ENCODE data around the gene FAM171A1.

DNA sequence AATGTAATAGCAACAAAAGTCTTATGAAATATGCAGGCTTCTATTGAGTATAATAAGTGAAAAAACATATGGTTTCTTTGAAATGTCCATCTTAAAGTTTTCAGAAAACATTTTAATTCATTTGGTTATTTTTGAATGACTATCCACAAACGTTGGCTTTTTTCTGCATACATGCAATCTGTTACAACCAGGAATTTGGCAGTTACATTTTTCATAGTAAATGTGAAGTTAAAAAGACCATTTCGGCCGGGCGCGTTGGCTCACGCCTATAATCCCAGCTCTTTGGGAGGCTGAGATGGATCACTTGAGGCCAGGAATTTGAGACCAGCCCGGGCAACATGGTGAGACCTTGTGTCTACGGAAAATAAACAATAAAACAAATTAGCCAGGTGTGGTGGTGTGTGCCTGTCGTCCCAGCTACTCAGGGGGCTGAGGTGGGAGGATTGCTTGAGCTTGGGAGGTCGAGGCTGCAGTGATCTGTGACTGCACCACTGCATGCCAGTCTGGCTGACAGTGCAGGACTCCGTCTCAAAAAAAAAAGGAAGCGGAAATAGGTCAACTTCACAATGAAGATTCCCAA lies 128.7 kb downstream of the FAM171A1 start:
- TF ChIP-seq POLR2AphosphoS5 (IDR thresholded peaks at IDR 0.05; ENCODE audit: low read depth, low read length) (no peak), POLR2A (IDR thresholded peaks at IDR 0.05; ENCODE audit: low read depth, low read length) (no peak), TAF1 (IDR thresholded peaks at IDR 0.05; ENCODE audit: low read depth, low read length) (no peak)

Data from GM12891 (cell line).